GM12892 (cell line): ENCODE data around the gene EWSR1.

Experiments
- POLR2A ChIP-seq: IDR thresholded peaks from 2 replicates; pipeline ENCODE4 v1.6.1; 2011; ENCODE audit warnings: low read depth, low read length, control low read depth
- POLR2AphosphoS5 ChIP-seq: IDR thresholded peaks from 2 replicates; pipeline ENCODE4 v1.6.1; 2011; ENCODE audit warnings: low read depth, low read length, control low read depth

DNA sequence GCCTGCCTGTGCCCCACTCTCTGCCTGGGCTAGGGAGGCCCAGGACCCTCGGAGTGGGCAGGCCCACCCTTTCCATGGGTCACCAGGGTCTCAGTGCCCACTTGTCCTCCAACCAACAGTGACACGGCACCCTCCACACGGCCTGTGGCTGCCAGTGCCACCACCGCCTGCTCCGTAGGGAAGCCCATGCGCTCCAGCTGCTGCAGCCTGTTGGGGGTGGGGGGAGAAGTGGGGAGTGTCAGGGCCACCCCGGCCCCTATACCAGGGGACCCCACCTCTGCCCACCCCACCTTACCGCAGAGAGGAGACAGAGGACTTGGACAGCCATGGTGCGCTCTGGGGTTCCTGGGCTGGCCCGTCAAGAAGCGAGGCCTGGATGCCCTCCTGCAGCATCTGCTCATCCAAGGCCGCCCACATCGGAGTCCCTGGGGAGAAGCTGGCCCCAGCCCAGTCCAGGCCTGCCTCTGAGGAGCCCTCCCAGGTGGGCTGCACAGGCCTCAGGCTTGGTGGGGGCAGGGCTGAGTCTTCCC lies 8.0 kb upstream of the EWSR1 start:
- TF ChIP-seq POLR2A (no peak), POLR2AphosphoS5 (no peak)
